ENCODE measurements around the gene STK10. TPM values are rescaled to one million over a fixed set of nuclear protein-coding genes. Genes with fewer than 3 reads are reported as not detected.

The STK10 gene
- total and polyA plus RNA-seq, 2 of the 8 experiments (the other 6 are each of a cell fraction or from before 2014, with no cell fraction given): 10.5 to 21.4 TPM

DNA sequence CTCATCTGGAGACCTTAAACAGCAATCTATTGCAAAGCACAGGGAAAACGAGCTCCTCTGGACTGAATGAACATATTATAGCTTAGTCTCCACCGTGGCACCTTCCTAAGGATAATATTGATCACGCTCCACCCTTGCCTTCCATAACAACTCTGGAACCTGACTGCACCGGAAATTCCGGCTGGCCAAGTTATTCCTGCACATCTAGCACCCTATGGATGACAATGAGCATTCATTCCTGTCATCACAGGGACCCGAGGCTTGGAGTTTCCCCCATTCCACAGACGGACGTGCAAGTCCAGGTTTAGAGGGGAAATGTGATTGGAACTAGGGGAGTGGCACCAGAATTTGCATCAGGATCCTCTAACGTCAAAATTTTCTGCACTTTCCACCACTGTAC, 27.5 kb downstream of the STK10 start (continued):
- TF ChIP-seq ZNF274 (IDR thresholded peaks at IDR 0.05; ENCODE audit: borderline replicate concordance, extremely low read depth, low read length) (no peak), EZH2 (IDR thresholded peaks at IDR 0.05; ENCODE audit: low read depth, low read length, severe bottlenecking) (no peak)

All from H1 (cell line).